BLaER1 treated with 17β-estradiol and CSF1 and Interleukin-3, amounts not matched to agents 10 nM and 100 nM (cell line): Measurements from ENCODE around the gene ZBTB3.

Experiments
- H3K27ac ChIP-seq, 11 experiments: shearing (Covaris generic); formaldehyde crosslinking; 2 replicates each; pipeline ENCODE4 v1.8.1; 2022
- H3K27me3 ChIP-seq, 11 experiments: shearing (Covaris generic); formaldehyde crosslinking; 2 replicates each; pipeline ENCODE4 v1.8.1; 2022
- H3K36me3 ChIP-seq, 11 experiments: shearing (Covaris generic); formaldehyde crosslinking; 2 replicates each; pipeline ENCODE4 v1.8.1; 2022
- H3K4me1 ChIP-seq, 10 experiments: shearing (Covaris generic); formaldehyde crosslinking; 2 replicates each; pipeline ENCODE4 v1.8.1; 2022
- H3K4me2 ChIP-seq, 11 experiments: shearing (Covaris generic); formaldehyde crosslinking; 2 replicates each; pipeline ENCODE4 v1.8.1; 2022
- H3K4me3 ChIP-seq, 10 experiments: shearing (Covaris generic); formaldehyde crosslinking; 2 replicates each; pipeline ENCODE4 v1.8.1; 2022
- H3K9ac ChIP-seq, 11 experiments: shearing (Covaris generic); formaldehyde crosslinking; 2 replicates each; pipeline ENCODE4 v1.8.1; 2022
- H3K9me3 ChIP-seq, 11 experiments: shearing (Covaris generic); formaldehyde crosslinking; replicated peaks in 1 of 11; 2 replicates each; pipeline ENCODE4 v1.8.1; 2022
- H4K20me1 ChIP-seq, 11 experiments: shearing (Covaris generic); formaldehyde crosslinking; 2 replicates each; pipeline ENCODE4 v1.8.1; 2022
- Cebpa-rat ChIP-seq, 11 experiments: shearing (Covaris generic); IDR thresholded peaks; 2 replicates each; pipeline ENCODE4 v1.8.1; 2022

ZBTB3 gene

DNA sequence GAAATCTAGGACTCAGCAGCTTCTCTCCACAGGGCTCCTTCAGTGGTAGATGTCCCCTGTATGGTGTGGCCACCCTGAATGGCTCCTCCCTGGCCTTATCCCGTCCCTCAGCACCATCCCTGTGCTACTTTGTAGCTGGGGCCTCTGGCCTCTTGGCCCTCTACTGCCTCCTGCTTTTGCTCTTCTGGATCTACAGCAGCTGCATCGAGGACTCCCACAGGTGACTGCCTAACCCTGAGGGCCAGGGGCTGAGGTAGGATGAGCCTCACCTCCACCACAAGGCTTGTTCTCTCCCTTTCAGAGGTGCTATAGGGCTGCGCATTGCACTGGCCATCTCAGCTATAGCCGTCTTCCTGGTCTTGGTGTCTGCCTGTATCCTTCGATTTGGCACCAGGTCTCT lies 35.0 kb upstream of the ZBTB3 start:
- Histone ChIP-seq H3K9ac (peak overlapping the region; percentile 7 to 97 (median 94); a peak in 13 of 22 replicates), H4K20me1 (peaks cover 0 to 60% (median 28%) of the 10 kb centered on the region in 11 experiments; a peak in 16 of 22 replicates), H3K4me2 (peak overlapping the region; percentile 77 to 98 (median 95); a peak in 20 of 22 replicates), H3K27ac (0 out of 22 replicates have a peak overlapping the region, but pooled peaks of 1 of the 11 experiments have one; percentile 0), H3K27me3 (no peaks in the 10 kb centered on the region), H3K9me3 (no peaks in the 10 kb centered on the region), H3K4me3 (peak overlapping the region in 2 of 10 experiments; percentile 94 to 96; a peak in 2 of 20 replicates), H3K4me1 (peaks cover 47 to 62% (median 58%) of the 10 kb centered on the region in 10 experiments), H3K36me3 (peaks cover 37 to 70% (median 61%) of the 10 kb centered on the region in 11 experiments)
- TF ChIP-seq Cebpa-rat (IDR thresholded peaks at IDR 0.05): no peak

DNA sequence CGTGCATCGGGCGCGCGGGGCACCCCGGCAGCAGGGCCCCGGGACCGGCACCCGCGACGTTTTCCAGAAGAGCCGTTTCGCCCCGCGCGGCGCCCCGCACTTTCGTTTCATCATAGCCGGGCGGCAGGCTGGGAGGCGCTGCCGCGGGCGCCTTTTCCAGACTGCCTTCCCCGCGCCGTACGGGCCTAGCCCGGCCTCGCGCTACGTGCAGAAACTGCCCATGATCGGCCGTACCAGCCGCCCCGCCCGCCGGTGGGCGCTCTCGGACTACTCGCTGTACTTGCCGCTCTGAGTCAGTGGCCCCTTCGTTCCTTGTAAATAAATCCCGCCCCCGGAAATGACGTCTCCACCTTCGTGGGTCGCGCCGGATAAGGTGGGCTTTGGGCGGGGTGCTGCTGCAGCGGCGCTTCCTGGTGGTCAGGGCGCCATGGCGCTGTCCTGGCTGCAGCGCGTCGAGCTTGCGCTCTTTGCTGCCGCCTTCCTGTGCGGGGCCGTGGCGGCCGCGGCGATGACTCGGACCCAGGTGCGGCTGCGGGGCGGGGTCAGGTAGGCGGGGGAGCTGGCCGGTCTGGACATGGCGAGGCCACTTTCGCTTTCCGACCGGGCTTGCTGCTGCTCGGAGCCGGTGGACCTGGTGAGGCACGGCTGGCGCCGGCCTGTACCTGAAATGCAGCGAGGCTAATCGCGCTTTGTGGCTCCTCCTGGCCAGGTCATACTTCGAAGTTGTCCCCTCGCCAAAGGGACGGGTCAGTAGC lies 33.2 kb upstream of the ZBTB3 start, which contains the start of gene TMEM179B:
Gene TMEM179B (plus strand): TSS at position 398 of the 755 bp plus-strand sequence. CDS start 30 bp downstream, at position 428.
- H4K20me1 ChIP-seq: peaks cover 0 to 43% (median 22%) of the 10 kb centered on the region in 11 experiments; a peak in 14 of 22 replicates
- no peak for TF ChIP-seq Cebpa-rat (IDR thresholded peaks at IDR 0.05)
- H3K9me3 ChIP-seq: no peaks in the 10 kb centered on the region
- H3K27ac ChIP-seq: peak within 1 kb of the TSS; percentile 83 to 96 (median 92)
- H3K4me3 ChIP-seq: peak within 1 kb of the TSS; percentile 83 to 99 (median 95)
- H3K4me2 ChIP-seq: peak within 1 kb of the TSS; percentile 77 to 98 (median 95)
- H3K36me3 ChIP-seq: peaks cover 27 to 68% (median 58%) of the 10 kb centered on the region in 11 experiments
- no peaks in the 10 kb centered on the region for H3K27me3 ChIP-seq
- H3K9ac ChIP-seq: peak within 1 kb of the TSS; percentile 86 to 97 (median 95)
- peaks cover 40 to 46% (median 44%) of the 10 kb centered on the region in 10 experiments for H3K4me1 ChIP-seq

DNA sequence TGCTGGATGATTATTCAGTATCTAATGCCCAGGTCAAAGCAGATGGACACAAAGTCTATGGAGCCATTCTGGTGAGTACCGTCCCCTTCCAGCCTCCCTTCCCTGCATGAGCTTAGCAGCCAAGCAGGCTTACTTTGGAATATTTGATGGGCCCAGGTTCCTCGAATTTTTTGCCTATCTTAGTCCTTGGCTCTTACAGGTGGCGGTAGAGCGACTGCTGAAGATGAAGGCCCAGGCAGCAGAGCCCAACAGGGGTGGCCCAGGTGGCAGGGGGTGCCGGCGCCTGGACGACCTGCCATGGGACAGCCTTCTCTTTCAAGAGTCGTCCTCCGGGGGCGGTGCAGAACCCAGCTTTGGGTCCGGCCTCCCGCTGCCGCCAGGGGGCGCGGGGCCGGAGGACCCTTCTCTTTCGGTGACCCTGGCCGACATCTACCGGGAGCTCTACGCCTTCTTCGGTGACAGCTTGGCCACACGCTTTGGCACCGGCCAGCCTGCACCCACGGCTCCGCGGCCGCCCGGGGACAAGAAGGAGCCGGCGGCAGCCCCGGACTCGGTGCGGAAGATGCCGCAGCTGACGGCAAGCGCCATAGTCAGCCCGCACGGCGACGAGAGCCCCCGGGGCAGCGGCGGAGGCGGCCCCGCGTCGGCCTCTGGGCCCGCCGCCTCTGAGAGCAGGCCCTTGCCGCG lies 32.5 kb upstream of the ZBTB3 start:
- Histone ChIP-seq H3K9ac (peak overlapping the region; percentile 86 to 97 (median 95)), H3K4me3 (peak overlapping the region; percentile 83 to 99 (median 95)), H3K4me1 (peaks cover 38 to 43% (median 42%) of the 10 kb centered on the region in 10 experiments), H3K36me3 (peaks cover 31 to 72% (median 61%) of the 10 kb centered on the region in 11 experiments), H3K27me3 (no peaks in the 10 kb centered on the region), H3K27ac (peak overlapping the region; percentile 83 to 96 (median 92)), H4K20me1 (peaks cover 0 to 41% (median 21%) of the 10 kb centered on the region in 11 experiments; a peak in 14 of 22 replicates), H3K9me3 (no peaks in the 10 kb centered on the region), H3K4me2 (peak overlapping the region; percentile 77 to 98 (median 93))
- TF ChIP-seq Cebpa-rat (IDR thresholded peaks at IDR 0.05): no peak

DNA sequence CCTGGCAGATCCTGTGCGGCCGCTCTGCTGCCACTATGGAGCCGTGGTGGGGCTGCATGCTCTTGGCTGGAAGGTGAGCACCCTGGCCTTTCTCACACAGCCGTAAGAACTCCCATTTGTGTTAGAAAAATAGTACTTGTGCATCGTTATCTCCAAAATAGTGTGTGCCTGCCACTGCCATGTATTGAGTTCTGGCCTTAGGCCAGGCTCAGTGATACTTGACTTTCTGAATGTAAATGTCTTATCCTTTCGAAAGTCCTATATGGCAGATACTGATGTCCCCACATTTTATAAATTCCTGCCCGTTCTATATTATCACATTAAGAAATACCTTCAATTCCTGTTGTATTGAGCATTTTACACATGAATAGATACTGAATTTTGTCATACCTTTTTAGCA lies 28.8 kb upstream of the ZBTB3 start:
- Histone ChIP-seq H3K4me2 (no peak overlapping the region), H3K27me3 (no peaks in the 10 kb centered on the region), H3K4me1 (peaks cover 7 to 13% (median 10%) of the 10 kb centered on the region in 10 experiments), H4K20me1 (peaks cover 0 to 7% (median 0%) of the 10 kb centered on the region in 11 experiments; a peak in 3 of 22 replicates), H3K36me3 (peaks cover 25 to 80% (median 58%) of the 10 kb centered on the region in 11 experiments), H3K9me3 (no peaks in the 10 kb centered on the region), H3K9ac (no peak overlapping the region), H3K27ac (no peak overlapping the region), H3K4me3 (no peak overlapping the region)
- no peak for TF ChIP-seq Cebpa-rat (IDR thresholded peaks at IDR 0.05)

DNA sequence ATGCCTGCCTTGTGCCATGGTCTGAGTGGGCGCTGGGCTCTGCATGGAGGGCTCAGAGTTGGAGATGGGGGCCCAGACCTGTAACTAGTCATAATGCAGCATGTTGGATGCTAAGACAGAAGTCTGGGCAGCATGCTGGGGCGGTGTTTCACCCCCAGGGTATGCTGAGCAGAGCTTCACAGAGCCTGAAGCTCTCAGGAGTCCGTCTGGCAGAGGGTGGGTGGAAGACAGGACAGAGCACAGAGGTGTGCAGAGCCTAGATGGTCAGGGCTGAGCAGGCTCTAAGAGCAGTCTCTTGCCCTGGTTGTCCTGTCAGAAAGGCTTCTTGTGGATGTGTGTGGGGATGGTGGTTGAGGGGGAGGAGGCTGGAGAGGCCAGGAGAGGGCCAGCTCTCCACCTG lies 24.5 kb upstream of the ZBTB3 start:
- H3K27me3 ChIP-seq: no peaks in the 10 kb centered on the region
- H3K27ac ChIP-seq: peak overlapping the region in 1 of 11 experiments; percentile 13; a peak in 1 of 22 replicates
- H3K9me3 ChIP-seq: no peaks in the 10 kb centered on the region
- H3K4me2 ChIP-seq: no peak overlapping the region
- H3K36me3 ChIP-seq: peaks cover 45 to 97% (median 68%) of the 10 kb centered on the region in 11 experiments
- no peak for TF ChIP-seq Cebpa-rat (IDR thresholded peaks at IDR 0.05)
- H3K4me1 ChIP-seq: peaks cover 0 to 39% (median 24%) of the 10 kb centered on the region in 10 experiments; a peak in 17 of 20 replicates
- H4K20me1 ChIP-seq: peaks cover 0 to 7% (median 0%) of the 10 kb centered on the region in 11 experiments; a peak in 2 of 22 replicates
- H3K4me3 ChIP-seq: no peak overlapping the region
- peak overlapping the region in 4 of 11 experiments; percentile 14 to 47 (median 18); a peak in 1 of 22 replicates for H3K9ac ChIP-seq

GRCh38 chr11:62777389-62777788 lies 23.4 kb upstream of the ZBTB3 start:
- Histone ChIP-seq H3K27ac (peak overlapping the region in 4 of 11 experiments; percentile 9 to 43 (median 32); a peak in 6 of 22 replicates), H3K9me3 (no peaks in the 10 kb centered on the region), H3K4me3 (no peak overlapping the region), H3K36me3 (peaks cover 39 to 89% (median 59%) of the 10 kb centered on the region in 11 experiments), H3K4me1 (peaks cover 3 to 50% (median 33%) of the 10 kb centered on the region in 10 experiments; a peak in 19 of 20 replicates), H4K20me1 (peaks cover 0 to 4% (median 0%) of the 10 kb centered on the region in 11 experiments; a peak in 2 of 22 replicates), H3K4me2 (peak overlapping the region in 4 of 11 experiments; percentile 11 to 67 (median 47); a peak in 10 of 22 replicates), H3K27me3 (no peaks in the 10 kb centered on the region), H3K9ac (peak overlapping the region in 10 of 11 experiments; percentile 14 to 68 (median 38); a peak in 15 of 22 replicates)
- TF ChIP-seq Cebpa-rat (IDR thresholded peaks at IDR 0.05): no peak

DNA sequence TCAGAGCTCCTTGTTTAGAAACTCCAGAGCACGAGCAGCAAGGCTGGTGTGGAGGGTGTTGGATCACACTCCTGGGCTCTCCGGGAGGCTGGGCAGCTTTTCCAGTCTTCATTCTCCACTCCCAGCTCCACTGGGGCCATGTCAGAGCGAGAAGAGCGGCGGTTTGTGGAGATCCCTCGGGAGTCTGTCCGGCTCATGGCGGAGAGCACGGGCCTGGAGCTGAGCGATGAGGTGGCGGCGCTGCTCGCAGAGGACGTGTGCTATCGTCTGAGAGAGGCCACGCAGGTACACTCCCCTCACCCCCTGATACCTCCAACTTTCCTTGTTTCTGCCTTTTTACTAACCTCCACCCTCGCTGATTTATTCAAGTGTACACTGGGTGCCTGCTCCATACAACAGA lies 21.7 kb upstream of the ZBTB3 start:
- TF ChIP-seq Cebpa-rat (IDR thresholded peaks at IDR 0.05): no peak
- Histone ChIP-seq H3K36me3 (peaks cover 32 to 74% (median 49%) of the 10 kb centered on the region in 11 experiments), H3K4me1 (peaks cover 14 to 58% (median 43%) of the 10 kb centered on the region in 10 experiments), H3K4me2 (peak overlapping the region in 5 of 11 experiments; percentile 0 to 62 (median 28); a peak in 6 of 22 replicates), H3K27me3 (no peaks in the 10 kb centered on the region), H4K20me1 (peaks cover 0 to 4% (median 0%) of the 10 kb centered on the region in 11 experiments; a peak in 1 of 22 replicates), H3K9me3 (no peaks in the 10 kb centered on the region), H3K4me3 (no peak overlapping the region), H3K27ac (peak overlapping the region in 7 of 11 experiments; percentile 6 to 68 (median 49); a peak in 11 of 22 replicates), H3K9ac (peak overlapping the region in 10 of 11 experiments; percentile 4 to 56 (median 28); a peak in 11 of 22 replicates)

DNA sequence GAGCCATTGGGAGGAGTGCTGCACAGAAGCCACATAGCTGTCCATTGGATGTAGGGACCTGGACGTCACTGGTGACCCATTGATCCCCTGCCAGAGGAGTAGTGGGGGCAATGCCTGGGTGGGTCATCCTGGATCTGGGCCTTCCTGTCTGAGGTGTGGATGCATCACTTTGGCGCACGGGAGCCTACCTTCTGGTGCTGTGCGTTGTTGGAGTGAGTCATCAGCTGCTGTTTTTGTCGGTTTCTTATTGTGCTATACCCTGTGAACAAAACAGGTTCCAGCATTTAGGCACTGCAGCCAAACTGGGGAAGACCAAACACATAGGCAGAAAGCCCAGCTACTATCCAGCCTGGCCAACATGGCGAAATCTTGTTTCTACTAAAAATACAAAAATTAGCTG lies 20.4 kb upstream of the ZBTB3 start:
- Histone ChIP-seq H3K4me1 (peaks cover 27 to 71% (median 55%) of the 10 kb centered on the region in 10 experiments), H3K36me3 (peaks cover 32 to 62% (median 41%) of the 10 kb centered on the region in 11 experiments), H3K27me3 (no peaks in the 10 kb centered on the region), H3K9ac (no peak overlapping the region), H4K20me1 (peaks cover 0 to 4% (median 0%) of the 10 kb centered on the region in 11 experiments; a peak in 1 of 22 replicates), H3K27ac (peak overlapping the region in 4 of 11 experiments; percentile 39 to 68 (median 60); a peak in 7 of 22 replicates), H3K4me3 (no peak overlapping the region), H3K9me3 (no peaks in the 10 kb centered on the region), H3K4me2 (peak overlapping the region in 5 of 11 experiments; percentile 0 to 62 (median 28); a peak in 7 of 22 replicates)
- TF ChIP-seq Cebpa-rat (IDR thresholded peaks at IDR 0.05): no peak
